Activated CD8-positive, alpha-beta memory T cell treated with anti-CD3 and anti-CD28 coated beads for 48 hours (primary cell): Measurements from ENCODE around the gene GRK2.
A peak's percentile ranks its signal among the peaks of the same experiment; 100 is the strongest.
"Not testable (repeated sequence)": the region's sequence is repeated elsewhere in the genome, so short reads cannot be mapped to it uniquely, and the experiment has no call there.

Experiments used
- DNase-seq, 3 experiments: peaks; one replicate each; pipeline ENCODE4 v3.0.0-alpha.2; 2020; ENCODE audit warnings: low read depth in 2 of 3, low spot score in 2 of 3

GRK2 gene

DNA sequence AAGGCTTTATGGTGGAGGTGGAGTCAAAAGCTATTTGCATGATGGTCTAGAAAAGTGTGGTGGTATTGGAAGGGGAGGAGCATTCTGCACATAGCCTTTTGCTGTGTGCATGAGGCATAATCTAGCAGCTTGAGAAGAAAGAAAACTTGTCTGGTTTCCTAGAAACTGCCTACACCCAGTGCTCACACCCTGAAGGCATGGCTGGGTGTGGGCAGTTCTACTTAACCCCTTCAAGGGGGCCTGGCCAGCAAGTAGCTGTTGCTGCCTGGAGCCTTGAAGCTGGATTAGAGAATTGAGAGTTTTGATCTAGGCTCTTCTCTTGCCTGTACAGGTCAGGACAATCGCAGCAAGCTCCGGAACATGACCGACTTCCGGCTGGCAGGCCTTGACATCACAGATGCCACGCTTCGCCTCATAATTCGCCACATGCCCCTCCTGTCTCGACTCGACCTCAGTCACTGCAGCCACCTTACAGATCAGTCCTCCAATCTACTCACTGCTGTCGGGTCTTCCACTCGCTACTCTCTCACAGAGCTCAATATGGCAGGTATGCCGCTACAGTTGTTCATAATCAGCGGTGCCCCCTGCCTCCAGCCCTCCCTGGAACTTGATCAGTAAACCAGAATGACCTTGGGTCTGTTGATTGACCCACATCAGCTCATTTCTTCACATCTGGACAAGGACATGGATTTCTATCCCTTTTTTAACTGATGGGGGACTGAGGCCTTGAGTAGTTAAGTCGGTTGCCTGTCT is 12.2 kb upstream of the GRK2 start:
- no peak for DNase-seq

DNA sequence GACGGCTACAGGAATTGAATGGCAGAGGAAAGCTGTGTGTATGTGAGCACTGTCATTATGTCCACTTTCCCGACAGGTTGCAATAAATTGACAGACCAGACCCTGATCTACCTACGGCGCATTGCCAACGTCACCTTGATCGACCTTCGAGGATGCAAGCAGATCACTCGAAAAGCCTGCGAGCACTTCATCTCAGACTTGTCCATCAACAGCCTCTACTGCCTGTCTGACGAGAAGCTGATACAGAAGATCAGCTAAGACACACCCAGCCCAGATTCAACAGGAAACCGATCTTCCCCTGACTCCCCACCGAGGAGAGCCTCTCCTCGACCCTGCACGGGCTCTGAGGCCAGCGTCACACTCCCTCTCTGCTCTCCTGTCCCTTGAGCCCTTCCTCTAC is 11.5 kb upstream of the GRK2 start:
- DNase-seq = no peak

DNA sequence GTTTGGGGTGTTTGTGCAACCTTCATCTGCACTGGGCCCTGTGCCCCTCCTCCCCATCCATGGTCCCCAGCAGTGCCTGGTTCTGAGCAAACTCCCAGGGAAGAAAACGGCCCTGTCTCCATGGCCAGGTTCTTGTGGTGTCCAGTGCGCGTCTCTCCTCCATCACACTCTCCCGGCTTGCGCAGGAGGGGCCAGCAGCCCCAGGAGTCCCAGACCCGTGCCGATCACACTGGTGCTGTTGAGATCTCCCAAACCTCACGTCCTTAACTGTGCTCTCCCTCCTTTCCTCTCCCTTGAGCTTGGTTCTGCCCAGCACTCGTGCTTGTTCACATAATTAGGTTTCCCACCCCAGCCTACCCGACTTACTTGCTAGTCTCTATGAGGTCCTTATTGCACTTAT is 10.9 kb upstream of the GRK2 start:
- DNase-seq = no peak

DNA sequence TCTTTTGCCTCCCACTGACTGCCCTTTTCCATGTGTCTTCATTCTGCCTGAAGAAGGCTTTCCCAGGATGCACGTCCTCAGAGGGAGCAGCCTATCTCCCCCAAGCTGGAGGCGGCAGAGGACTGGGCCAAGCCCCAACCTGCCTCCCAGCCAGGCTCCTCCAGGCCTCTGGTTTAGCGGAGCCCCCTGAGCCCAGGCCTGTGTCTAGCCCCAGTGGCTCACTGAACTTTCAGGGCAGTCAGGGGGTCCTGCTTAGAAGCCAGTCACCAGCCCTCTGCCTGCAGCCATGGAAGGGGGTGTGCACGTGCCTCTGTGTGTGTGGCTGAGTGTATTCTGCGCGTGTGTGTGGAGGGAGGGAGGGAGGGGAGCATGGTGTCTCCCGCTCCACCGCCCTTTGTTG is 10.4 kb upstream of the GRK2 start:
- DNase-seq = no peak

DNA sequence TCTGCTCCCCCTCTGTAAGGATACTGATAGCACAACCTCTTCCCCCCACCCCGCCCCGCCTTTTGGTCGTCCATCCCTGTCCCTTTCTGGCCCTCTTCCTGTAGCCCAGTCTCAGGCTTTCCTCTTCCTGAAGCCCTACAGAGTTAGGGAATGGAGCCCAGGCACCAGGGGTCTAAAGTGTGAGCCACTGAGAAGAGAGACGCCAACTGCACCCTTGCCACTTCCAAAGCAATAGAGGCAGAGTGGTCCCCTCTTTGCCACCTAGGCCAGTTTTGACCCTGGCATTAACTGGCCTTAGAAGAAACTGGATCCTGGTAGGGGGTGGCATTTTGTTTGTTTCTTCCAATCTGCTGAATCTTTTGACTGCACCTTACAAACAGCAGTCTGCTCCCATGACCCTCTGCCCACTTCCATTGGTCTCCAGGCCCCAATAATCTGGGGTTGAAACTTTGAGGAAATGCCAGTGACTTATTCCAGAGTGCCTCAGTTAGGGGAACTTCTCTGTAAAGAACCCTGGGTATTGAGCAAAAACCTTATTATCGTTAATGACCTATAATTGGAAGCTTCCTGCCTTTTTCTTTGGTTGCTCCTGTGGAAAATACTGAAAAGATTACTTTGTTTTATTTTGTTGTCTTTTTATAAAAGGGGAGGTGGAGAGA is 9.7 kb upstream of the GRK2 start:
- DNase-seq = no peak

DNA sequence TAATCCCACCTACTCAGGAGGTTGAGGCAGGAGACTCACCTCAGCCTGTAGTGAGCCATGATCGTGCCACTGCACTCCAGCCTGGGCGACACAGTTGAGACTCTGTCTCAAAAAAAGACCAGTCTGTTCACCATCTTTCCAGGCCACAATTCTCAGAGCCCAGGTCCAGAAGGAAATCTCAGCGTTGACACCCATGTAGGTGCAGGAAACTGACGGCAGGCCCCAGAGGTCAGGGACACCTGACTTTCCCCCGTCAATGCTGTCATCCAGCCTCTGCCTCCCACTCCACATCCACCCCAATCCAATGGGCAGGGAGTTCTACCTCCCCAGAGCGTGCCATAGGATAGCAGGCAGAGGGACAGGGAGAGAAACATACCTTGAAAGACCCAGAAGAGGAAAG is 5.9 kb upstream of the GRK2 start:
- DNase-seq = no peak

DNA sequence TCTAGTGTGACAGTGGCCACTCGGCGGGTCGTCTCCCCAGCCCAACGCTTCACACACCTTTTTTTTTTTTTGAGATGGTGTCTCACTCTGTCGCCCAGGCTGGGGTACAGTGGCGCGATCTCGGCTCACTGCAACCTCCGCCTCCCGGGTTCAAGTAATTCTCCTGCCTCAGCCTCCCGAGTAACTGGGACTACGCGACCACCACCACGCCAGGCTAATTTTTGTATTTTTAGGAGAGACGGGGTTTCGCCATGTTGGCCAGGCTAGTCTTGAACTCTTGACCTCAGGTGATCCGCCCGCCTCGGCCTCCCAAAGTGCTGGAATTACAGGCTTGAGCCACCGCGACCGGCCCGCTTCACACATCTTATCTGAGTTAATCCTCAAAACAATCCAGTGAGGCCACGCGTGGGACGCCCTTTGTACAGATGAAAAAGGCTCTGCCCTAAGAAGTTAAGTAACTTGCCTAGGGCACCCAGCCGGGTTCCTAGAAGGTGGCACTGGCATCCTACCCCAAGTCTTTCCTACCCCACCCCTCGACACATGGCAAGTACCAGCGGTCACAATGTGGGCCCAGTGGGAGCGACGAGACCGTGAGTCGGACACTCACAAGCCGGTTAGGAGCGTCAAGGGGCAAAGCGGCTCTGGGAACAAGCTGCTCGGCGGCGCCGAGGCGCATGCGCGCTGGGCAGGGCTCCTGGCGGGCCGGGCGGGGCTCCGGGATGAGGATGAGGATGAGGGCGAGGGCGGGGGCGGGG is 5.2 kb upstream of the GRK2 start:
- DNase-seq = not testable (repeated sequence)

DNA sequence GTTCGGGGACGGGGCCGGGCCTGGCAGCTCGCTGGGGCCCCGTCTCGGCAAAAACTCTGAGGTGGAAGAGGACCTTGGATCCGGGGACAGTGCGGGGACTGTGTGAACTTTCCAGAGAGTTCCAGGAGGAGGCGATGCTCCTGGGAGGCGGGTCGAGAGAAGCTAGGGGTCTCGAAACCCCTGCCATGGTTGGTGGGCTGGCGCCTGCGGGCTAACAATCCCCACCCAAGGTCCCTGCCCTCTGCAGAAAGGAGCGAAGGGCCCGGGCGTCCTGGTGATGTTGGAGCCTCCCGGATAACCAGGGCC is 4.7 kb upstream of the GRK2 start:
- DNase-seq = no peak

DNA sequence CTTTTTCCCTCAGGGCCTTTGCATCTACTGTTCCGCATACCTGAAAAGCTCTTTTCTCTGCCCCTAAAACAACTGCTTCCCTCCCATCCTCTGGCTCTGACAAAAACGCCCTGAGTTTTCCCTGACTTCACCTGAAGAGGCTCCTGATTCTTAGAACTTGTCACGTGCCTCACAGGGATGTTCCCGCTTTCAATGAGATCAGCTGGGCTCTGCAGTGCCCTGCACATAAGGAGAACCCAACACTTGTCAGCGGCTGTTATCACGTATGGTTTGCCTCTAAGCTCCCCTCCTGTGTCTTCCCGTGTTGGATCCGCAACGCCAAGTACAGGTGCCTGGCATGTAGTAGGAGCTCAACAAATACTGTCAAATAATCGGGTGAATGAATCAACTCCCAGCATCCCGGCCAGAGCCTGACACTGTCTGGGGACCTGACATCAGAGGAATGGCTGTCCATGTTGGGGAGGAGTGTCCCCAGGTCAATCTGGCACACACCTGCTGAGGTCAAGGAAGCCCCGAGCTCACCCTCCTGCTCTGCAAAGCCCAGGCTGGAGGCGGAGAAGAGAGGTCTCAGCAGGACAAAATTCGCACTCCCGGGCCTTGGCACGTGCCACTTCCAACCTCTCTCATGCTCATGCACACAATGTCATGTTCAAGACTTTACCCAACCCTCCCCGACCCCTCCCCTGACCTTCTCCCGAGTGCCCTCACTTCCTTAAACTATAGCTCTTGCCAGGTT is 4.2 kb upstream of the GRK2 start:
- no peak for DNase-seq

DNA sequence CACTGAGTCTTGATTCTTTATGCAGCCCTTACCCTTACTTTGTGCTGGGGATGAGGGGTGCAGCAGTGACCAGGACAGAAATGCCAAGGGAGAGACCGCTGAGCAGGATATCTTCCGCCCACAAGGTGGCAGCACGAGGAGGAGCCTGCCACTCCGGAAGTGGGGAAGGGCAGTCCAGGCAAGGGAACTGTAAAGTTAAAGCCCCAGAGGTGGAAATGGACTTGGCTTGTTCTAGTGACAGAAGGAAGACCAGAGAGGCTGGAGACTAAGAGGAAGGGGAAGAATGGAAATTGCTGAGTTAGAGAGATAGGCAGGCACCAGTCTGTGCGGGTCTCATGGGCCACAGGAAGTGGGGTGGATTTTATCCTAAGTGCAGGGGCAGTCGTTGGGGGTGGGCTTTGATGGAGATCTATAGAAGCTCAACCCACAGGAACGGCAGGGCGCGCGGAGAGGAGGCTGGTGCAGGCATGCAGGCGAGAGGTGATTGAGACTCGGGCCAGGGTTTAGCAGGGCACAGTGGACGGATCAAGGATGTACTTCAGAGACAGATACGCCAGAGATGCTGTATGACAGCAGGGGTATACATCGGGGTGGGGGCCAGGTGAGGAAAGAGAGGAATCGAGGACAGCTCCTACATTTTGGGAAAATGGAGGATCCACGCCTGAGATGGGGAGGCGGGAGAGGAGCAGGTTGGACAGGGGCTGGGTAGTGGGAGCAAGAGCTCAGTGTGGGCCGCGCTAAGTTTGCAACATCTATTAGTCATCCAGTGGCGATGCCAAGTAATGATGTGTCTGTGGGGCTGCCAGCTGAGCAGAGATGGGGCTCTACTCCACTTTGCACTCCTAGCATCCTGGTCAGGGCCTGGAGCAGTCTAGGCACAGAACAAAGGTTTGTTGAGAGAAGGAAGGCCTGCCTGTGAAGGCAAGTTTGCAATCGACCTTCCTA is 3.3 kb upstream of the GRK2 start:
- no peak for DNase-seq

DNA sequence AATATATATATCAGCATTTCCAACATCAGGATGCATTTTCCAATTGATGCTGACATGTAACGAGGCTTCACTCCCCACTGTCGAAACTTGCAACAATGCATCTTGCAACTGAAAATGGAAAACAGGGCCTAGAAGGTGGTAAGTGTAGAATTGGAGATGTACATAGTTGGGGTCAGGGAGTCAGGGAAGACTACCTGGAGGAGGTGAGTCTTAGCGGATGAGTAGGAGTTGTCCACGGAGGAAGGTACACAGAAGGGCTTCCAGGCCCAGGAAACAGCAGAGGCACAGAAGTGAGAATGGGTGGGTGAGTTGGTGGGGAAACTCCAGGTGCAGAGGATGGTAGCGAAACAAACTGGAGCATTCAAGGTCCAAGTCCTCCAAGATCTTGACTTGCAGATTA is 2.0 kb upstream of the GRK2 start:
- no peak for DNase-seq

DNA sequence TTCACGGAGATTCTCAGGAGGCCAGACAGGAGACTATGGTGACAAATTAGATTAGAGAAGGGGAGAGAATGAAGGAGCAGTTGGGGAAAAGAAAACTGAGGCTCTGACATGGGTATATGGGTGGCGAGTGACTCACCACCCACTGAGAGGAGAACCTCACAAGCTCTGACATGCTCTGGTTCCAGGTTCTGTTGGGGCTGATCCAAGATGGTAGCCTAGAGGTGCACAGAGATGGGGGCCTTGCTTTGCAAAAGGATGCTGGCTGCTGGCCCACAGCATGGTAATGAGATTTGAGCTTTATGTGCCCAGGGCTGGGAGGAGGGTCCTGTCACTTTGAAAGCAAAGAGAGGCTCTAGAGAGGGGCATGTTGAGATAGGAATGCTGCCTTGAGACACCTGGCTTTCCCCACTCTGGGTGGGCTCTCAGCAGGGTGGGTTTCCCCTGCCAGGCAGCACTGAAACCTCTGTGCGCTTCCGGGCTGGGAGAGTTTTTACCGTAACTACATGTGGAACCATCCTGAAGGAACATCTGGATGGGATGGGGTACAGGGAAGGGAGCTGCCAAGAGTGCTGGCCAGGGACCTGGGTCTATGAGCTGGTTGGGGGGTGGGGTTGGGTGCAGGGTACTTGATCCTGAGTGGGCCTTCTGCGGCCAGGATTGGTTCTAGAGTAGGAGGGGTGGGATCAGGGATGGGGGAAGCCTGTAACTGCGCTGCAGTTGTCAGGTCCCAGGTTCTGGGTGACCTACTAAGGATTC is 1.2 kb upstream of the GRK2 start:
- no peak for DNase-seq

DNA sequence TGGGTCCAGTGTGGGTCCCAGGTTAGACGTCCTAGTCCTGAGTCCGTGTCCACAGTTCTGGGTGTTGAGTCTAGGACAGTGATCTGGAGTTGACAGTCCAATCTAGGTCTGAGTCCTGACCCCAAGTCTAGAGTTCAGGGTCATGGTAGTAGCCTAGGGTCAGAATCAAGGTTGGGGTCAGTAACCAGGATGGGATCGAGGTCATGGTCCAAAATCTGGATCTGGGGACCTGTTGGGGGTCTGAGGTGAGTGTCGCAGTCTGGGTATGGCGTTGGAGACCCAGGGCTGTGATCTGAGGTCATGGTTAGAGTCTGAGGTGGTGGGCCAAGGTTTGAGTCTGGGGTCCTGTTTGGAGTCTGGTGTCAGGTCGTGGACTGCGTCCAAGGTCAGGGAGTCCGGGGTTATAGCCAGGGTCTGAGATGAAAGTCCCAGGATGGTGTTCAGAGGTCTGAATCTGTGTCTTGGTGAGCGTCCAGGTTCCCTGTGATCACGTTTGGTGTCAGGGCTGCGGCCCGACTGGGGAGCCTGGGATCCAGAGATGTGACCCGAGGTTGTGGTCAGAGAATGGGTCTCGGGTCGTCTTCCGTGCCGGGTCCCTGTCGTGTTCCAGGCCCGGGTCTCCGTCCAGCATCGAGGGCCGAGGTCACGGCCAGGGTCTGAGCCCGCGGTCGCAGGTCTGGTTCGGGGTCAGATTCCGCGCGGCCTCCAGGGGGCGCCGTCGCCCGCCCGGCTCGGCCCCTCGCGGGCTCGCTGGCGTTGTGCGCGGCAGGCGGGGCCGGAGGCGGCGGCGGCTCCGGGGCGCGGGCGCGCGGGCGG is 432 bp upstream of the GRK2 start:
- peak in 1 of 3 experiments; percentile 64 for DNase-seq

DNA sequence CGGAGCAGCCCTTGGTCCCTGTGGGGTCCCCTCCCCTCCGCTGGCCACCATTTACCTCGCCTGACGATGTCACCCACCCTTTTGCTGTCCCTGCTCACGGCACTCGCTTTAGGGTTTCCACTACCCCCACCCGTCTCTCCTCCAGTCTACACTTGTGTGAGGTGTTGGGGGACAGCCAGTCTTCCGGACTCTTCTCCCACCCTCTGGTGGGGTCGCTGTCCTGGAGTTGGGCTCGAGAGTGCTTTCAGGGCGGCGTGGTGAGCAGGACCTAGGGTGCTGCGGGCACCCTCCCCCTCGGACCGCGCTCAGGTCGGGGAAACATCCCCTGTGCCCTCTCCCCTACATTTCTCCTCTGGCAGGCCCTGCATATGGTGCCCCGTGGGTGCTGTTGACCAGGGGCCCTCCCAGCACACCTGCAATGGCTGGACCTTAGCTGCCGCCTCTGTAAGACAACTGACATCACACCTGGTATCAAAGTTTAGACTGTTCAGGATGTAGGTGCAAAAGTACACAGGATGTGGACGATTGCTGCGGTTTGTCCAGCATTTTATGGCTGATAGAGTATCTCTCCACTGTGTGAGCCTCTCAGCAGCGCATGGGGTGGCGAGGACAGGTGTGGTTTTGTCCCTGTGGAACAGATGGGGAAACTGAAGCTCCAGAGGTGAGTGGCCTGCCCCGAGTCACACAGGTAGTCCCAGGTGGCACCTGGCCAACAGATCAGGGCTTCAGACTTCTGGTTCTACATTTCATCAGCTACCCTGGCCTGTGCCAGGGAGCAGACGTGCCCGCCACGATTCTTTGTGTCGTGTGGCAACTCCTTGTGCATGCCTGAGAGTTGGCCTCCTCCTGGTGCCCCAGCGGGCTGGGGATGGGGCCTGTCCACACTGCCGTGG is 1.2 kb downstream of the GRK2 start:
- no peak for DNase-seq

DNA sequence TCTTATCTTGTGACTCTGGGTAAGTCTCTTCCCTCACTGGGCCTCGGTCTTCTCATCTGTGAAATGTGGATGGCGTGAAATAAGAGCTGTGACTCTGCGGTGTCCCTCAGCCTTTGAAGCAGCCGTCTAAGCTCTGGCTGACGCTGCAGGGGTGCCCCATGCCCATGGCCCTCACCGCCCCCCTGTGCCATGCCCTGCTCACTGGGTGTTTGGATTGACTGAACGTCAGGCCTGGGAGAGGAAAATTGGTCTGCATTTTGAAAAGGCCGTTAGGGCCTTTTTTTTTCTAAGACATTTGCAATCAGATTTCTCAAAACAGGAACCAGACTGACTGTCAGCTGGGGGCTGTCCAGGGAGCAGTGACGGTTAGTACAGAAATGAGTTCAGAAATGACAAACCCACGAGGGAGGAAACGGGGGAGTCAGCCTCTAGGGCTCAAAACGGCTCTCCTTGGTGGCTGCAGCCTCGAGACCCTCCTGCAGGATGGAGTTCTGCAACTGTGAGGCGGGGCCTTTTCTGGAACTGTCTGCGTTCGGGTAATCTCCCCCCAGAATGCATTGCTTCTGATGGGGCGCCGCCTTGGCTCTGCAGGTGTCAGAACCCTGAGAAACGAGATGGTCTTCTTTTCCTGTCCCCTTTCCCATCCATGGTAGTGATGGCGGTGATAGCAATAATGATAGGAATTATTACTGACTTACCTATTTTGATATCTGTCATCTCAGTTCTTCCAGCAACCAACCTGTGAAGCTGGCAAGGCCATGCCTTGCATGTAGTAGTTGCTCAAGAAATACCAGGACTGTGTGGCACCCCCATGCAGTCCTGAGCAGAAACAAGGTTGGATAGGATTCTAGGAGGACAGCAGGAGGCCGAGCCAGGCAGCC is 2.0 kb downstream of the GRK2 start:
- peak in 1 of 3 experiments; percentile 57 for DNase-seq

DNA sequence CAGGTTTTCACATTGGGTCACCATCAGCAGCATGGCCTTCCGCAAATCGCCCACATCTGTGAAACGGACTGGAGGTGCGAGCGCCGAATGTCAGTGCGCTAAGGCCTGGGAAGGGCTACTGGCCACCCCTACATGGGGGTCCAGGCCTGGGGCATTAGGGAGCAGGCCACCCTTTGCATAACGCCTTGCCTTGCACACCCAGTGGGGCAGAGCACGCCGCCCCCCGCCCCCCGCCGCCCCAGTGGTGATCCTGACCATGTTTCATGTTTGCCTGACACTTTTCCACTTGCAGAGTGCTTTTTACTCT is 2.6 kb downstream of the GRK2 start:
- DNase-seq = no peak
